ENCODE measurements around the gene ZNF763.

- TF ChIP-seq POLR2A (IDR thresholded peaks at IDR 0.05) (no peak), CTCF (IDR thresholded peaks at IDR 0.05) (no peak)
Observed at GRCh38 chr19:12000152-12000981, 35.5 kb downstream of the ZNF763 start.
